ENCODE data around the gene KASH5.

The KASH5 gene

GRCh38 chr19:49441210-49441959 is 53.3 kb downstream of the KASH5 start, which contains the start of gene SLC17A7:
Gene SLC17A7 (minus strand): TSS chr19:49441527. CDS start chr19:49441379, 148 bp downstream.
- Histone ChIP-seq H3K27me3 (ENCODE audit: insufficient read depth, poor library complexity, severe bottlenecking) (peaks cover 50% of the 10 kb centered on the region), H3K27ac (replicated peaks) (no peak within 1 kb of the TSS), H3K4me3 (replicated peaks; ENCODE audit: insufficient read depth, low read length) (no peak within 1 kb of the TSS; the same call in 1 of the 2 replicates)
- no peak for TF ChIP-seq SPI1 (IDR thresholded peaks at IDR 0.05; ENCODE audit: borderline replicate concordance, low read depth)
- TF ChIP-seq GABPA (IDR thresholded peaks at IDR 0.05; ENCODE audit: low read depth) = no peak
- TF ChIP-seq CTCF (IDR thresholded peaks at IDR 0.05; ENCODE audit: insufficient read depth, low read length) = no peak
- TF ChIP-seq REST (IDR thresholded peaks at IDR 0.05; ENCODE audit: insufficient replicate concordance, low read depth) = no peak
- no peak for TF ChIP-seq POLR2AphosphoS5 (IDR thresholded peaks at IDR 0.05; ENCODE audit: low read depth)
- DNase-seq (ENCODE audit: low read depth in 1 of 2, low spot score in 1 of 2) = no peak

- Histone ChIP-seq H3K4me3 (replicated peaks; ENCODE audit: insufficient read depth, low read length) (no peak overlapping the region), H3K27me3 (ENCODE audit: insufficient read depth, poor library complexity, severe bottlenecking) (peaks cover 44% of the 10 kb centered on the region), H3K27ac (replicated peaks) (no peak overlapping the region)
- no peak for TF ChIP-seq REST (IDR thresholded peaks at IDR 0.05; ENCODE audit: insufficient replicate concordance, low read depth)
- no peak for TF ChIP-seq GABPA (IDR thresholded peaks at IDR 0.05; ENCODE audit: low read depth)
- TF ChIP-seq SPI1 (IDR thresholded peaks at IDR 0.05; ENCODE audit: borderline replicate concordance, low read depth) = no peak
- TF ChIP-seq CTCF (IDR thresholded peaks at IDR 0.05; ENCODE audit: insufficient read depth, low read length) = no peak
- no peak for TF ChIP-seq POLR2AphosphoS5 (IDR thresholded peaks at IDR 0.05; ENCODE audit: low read depth)
- no peak for DNase-seq (ENCODE audit: low read depth in 1 of 2, low spot score in 1 of 2)
Measured at GRCh38 chr19:49441960-49442350, 53.9 kb downstream of the KASH5 start.

- H3K4me3 ChIP-seq (replicated peaks; ENCODE audit: insufficient read depth, low read length) = peak overlapping the region; percentile 69
- H3K27ac ChIP-seq (replicated peaks) = no peak overlapping the region
- no peak for TF ChIP-seq REST (IDR thresholded peaks at IDR 0.05; ENCODE audit: insufficient replicate concordance, low read depth)
- TF ChIP-seq SPI1 (IDR thresholded peaks at IDR 0.05; ENCODE audit: borderline replicate concordance, low read depth) = no peak
- TF ChIP-seq GABPA (IDR thresholded peaks at IDR 0.05; ENCODE audit: low read depth) = no peak
- no peak for TF ChIP-seq POLR2AphosphoS5 (IDR thresholded peaks at IDR 0.05; ENCODE audit: low read depth)
- DNase-seq (ENCODE audit: low read depth in 1 of 2, low spot score in 1 of 2) = no peak
- H3K27me3 ChIP-seq (ENCODE audit: insufficient read depth, poor library complexity, severe bottlenecking) = peaks cover 43% of the 10 kb centered on the region
Measured at GRCh38 chr19:49442354-49442753, 54.3 kb downstream of the KASH5 start.
